K562 (cell line): ENCODE measurements around the gene TMEM14C. TPM values are rescaled to one million over a fixed set of nuclear protein-coding genes. Genes with fewer than 3 reads are reported as not detected.

ENCODE experiments used
- ATF7 ChIP-seq: fragments of 450-650 bp; IDR thresholded peaks from 2 replicates; pipeline ENCODE4 v1.7.1; 2014; ENCODE audit warnings: mild to moderate bottlenecking, moderate library complexity
- CEBPB ChIP-seq: fragments of 450-650 bp; IDR thresholded peaks from 2 replicates; pipeline ENCODE4 v1.6.1; 2016; ENCODE audit warnings: missing genetic modification characterization, missing compliant biosample characterization
- CSDE1 ChIP-seq, 2 experiments: fragments of 450-650 bp; IDR thresholded peaks; 2 replicates each; pipeline ENCODE4 v1.6.1; 2016; ENCODE audit warnings: mild to moderate bottlenecking in 1 of 2
- HDAC3 ChIP-seq: fragments of 450-650 bp; IDR thresholded peaks from 2 replicates; pipeline ENCODE4 v1.6.1; 2018; ENCODE audit warnings: borderline replicate concordance, mild to moderate bottlenecking, moderate library complexity; ENCODE audit not compliant: partially characterized antibody
- PHF20 ChIP-seq: fragments of 450-650 bp; IDR thresholded peaks from 2 replicates; pipeline ENCODE4 v1.6.1; 2018; ENCODE audit not compliant: partially characterized antibody
- PML ChIP-seq: IDR thresholded peaks from 2 replicates; pipeline ENCODE4 v1.6.1; 2012; ENCODE audit warnings: low read length, inconsistent platforms
- PRMT5 ChIP-seq: sonication (generic); formaldehyde crosslinking; IDR thresholded peaks from 2 replicates; pipeline ENCODE4 v1.5.0; 2020; ENCODE audit warnings: missing genetic modification reagents
- RHOXF2B ChIP-seq: fragments of 250-450 bp; sonication (Bioruptor Pico); conservative IDR thresholded peaks from 2 replicates; pipeline ENCODE4 v1.5.1; 2021
- SMARCC2 ChIP-seq: fragments of 450-650 bp; IDR thresholded peaks from 2 replicates; pipeline ENCODE4 v1.6.1; 2017; ENCODE audit warnings: antibody characterized with exemption, moderate library complexity, mild to moderate bottlenecking, low read depth
- SP1 ChIP-seq: sonication (generic); formaldehyde crosslinking; IDR thresholded peaks from 2 replicates; pipeline ENCODE4 v1.8.1; 2022; ENCODE audit warnings: mild to moderate bottlenecking, missing genetic modification reagents
- YY1 ChIP-seq, 3 experiments: IDR thresholded peaks; 2 replicates each; pipeline ENCODE4 v1.6.1; 2011; ENCODE audit warnings: low read length in 2 of 3, mild to moderate bottlenecking in 2 of 3, moderate library complexity in 2 of 3, borderline replicate concordance in 1 of 3, control low read depth in 1 of 3, low read depth in 1 of 3; ENCODE audit not compliant: insufficient read depth in 3 of 3, insufficient replicate concordance in 2 of 3, control insufficient read depth in 1 of 3, insufficient read length in 1 of 3; ENCODE audit errors: extremely low read depth in 1 of 3
- ZNF764 ChIP-seq: fragments of 250-450 bp; sonication (Bioruptor Pico); IDR thresholded peaks from 2 replicates; pipeline ENCODE4 v1.4.0; 2020; ENCODE audit warnings: low read depth, mild to moderate bottlenecking, moderate library complexity
- polyA plus RNA-seq, 8 experiments: library from polyadenylated mRNA; depleted of rRNA in 4 of 8; stranded (reverse) in 5 of 8; unstranded in 3 of 8; fragments of >200 nt; fragmentation: Nextera tagmentation in 2 of 8; fragmentation: Illumina TruSeq in 1 of 8; extraction: Ambion mirVana in 2 of 8; extraction: Trizol in 1 of 8; gene quantifications; 2 replicates each; pipeline versions ENCODE4 v1.2.1 to v1.2.3, GENCODE V29; 2011 to 2014; ENCODE audit warnings: inconsistent platforms in 1 of 8, missing spikeins in 1 of 8
- total RNA-seq, 7 experiments: library from RNA; depleted of rRNA in 6 of 7; stranded (reverse); fragments of >200 nt in 6 of 7; fragmentation: Illumina TruSeq in 2 of 7; extraction: Trizol in 2 of 7; gene quantifications; 2 replicates each; pipeline versions ENCODE4 v1.2.1 to v1.2.3, GENCODE V29; 2011 to 2021; ENCODE audit warnings: low replicate concordance in 1 of 7
- TF ChIP-seq, protein P1 (sequence below), 2 experiments: fragments of 450-650 bp in 1 of 2; IDR thresholded peaks; 2 replicates each; pipeline ENCODE4 v1.6.1; 2011 to 2017; ENCODE audit warnings: low read depth in 2 of 2, antibody characterized with exemption in 1 of 2, borderline replicate concordance in 1 of 2, low read length in 1 of 2, mild to moderate bottlenecking in 1 of 2, mixed read lengths in 1 of 2; ENCODE audit not compliant: control insufficient read depth in 1 of 2
- TF ChIP-seq, protein P2 (sequence below): sonication (generic); formaldehyde crosslinking; IDR thresholded peaks from 2 replicates; pipeline ENCODE4 v1.8.1; 2022; ENCODE audit warnings: missing genetic modification reagents
- TF ChIP-seq, protein P3 (sequence below): fragments of 250-450 bp; sonication (Bioruptor Pico); IDR thresholded peaks from 2 replicates; pipeline ENCODE4 v1.8.0; 2021; ENCODE audit warnings: borderline replicate concordance, mild to moderate bottlenecking, moderate library complexity; ENCODE audit not compliant: poor library complexity, severe bottlenecking
- TF ChIP-seq, protein P4 (sequence below), 2 experiments: fragments of 450-650 bp; IDR thresholded peaks; 2 replicates each; pipeline ENCODE4 v1.6.1; 2018; ENCODE audit warnings: mild to moderate bottlenecking in 2 of 2, low read depth in 1 of 2; ENCODE audit not compliant: partially characterized antibody in 2 of 2
- TF ChIP-seq, protein P5 (sequence below): fragments of 250-450 bp; sonication (Bioruptor Pico); IDR thresholded peaks from 2 replicates; pipeline ENCODE4 v1.5.0; 2021

The TMEM14C gene
- total and polyA plus RNA-seq, 9 of the 15 experiments (the other 6 are each of a cell fraction or from before 2014, with no cell fraction given): 151 to 496 (median 263) TPM

DNA sequence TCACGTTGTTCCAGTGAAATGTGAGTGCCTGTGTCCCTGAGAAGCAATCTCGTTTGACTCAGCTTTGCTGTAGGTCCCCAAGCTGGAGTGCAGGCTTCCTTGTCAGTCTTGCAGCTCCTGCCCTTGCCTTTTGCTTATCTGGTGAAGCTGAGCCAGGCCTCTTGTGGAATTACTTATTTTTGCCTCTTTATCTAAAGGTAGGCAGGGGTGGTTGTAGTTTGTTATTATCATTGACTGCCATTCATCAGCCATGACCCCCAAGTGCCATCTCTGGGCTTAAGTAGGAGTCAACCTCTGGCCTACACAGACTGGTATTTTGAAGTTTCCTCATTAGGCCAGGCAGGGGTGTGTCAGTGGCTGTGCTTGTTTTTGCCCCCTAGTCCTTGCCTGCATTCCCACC lies 26.9 kb downstream of the TMEM14C start (continued):
- TF ChIP-seq, protein P1, sequence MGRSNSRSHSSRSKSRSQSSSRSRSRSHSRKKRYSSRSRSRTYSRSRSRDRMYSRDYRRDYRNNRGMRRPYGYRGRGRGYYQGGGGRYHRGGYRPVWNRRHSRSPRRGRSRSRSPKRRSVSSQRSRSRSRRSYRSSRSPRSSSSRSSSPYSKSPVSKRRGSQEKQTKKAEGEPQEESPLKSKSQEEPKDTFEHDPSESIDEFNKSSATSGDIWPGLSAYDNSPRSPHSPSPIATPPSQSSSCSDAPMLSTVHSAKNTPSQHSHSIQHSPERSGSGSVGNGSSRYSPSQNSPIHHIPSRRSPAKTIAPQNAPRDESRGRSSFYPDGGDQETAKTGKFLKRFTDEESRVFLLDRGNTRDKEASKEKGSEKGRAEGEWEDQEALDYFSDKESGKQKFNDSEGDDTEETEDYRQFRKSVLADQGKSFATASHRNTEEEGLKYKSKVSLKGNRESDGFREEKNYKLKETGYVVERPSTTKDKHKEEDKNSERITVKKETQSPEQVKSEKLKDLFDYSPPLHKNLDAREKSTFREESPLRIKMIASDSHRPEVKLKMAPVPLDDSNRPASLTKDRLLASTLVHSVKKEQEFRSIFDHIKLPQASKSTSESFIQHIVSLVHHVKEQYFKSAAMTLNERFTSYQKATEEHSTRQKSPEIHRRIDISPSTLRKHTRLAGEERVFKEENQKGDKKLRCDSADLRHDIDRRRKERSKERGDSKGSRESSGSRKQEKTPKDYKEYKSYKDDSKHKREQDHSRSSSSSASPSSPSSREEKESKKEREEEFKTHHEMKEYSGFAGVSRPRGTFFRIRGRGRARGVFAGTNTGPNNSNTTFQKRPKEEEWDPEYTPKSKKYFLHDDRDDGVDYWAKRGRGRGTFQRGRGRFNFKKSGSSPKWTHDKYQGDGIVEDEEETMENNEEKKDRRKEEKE (IDR thresholded peaks at IDR 0.05; ENCODE audit: borderline replicate concordance in 1 of 2, control insufficient read depth in 1 of 2, low read depth in 2 of 2, low read length in 1 of 2): 0 out of 4 replicates have a peak, but pooled peaks of 1 of the 2 experiments have one; percentile 59
- TF ChIP-seq, protein P2, sequence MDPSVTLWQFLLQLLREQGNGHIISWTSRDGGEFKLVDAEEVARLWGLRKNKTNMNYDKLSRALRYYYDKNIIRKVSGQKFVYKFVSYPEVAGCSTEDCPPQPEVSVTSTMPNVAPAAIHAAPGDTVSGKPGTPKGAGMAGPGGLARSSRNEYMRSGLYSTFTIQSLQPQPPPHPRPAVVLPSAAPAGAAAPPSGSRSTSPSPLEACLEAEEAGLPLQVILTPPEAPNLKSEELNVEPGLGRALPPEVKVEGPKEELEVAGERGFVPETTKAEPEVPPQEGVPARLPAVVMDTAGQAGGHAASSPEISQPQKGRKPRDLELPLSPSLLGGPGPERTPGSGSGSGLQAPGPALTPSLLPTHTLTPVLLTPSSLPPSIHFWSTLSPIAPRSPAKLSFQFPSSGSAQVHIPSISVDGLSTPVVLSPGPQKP (CRISPR knock-in tag): no peak
- TF ChIP-seq CSDE1 (IDR thresholded peaks at IDR 0.05) (no peak), YY1 (IDR thresholded peaks at IDR 0.05; ENCODE audit: borderline replicate concordance in 1 of 3, control insufficient read depth in 1 of 3, extremely low read depth in 1 of 3, insufficient read depth in 3 of 3, insufficient read length in 1 of 3, insufficient replicate concordance in 2 of 3, low read depth in 1 of 3, low read length in 2 of 3) (peak in 1 of 3 experiments; percentile 27), PML (peak; percentile 84; the same call in 1 of the 2 replicates), PHF20 (no peak), ATF7 (no peak), SP1 (peak; percentile 13; the same call in 1 of the 2 replicates), RHOXF2B (CRISPR knock-in tag) (no peak), SMARCC2 (no peak; the same call in 1 of the 2 replicates), CEBPB (tag) (no peak), HDAC3 (no peak), ZNF764 (no peak), PRMT5 (CRISPR knock-in tag) (no peak)
- TF ChIP-seq, protein P3, sequence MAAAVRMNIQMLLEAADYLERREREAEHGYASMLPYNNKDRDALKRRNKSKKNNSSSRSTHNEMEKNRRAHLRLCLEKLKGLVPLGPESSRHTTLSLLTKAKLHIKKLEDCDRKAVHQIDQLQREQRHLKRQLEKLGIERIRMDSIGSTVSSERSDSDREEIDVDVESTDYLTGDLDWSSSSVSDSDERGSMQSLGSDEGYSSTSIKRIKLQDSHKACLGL (CRISPR knock-in tag): no peak
- TF ChIP-seq, protein P4, sequence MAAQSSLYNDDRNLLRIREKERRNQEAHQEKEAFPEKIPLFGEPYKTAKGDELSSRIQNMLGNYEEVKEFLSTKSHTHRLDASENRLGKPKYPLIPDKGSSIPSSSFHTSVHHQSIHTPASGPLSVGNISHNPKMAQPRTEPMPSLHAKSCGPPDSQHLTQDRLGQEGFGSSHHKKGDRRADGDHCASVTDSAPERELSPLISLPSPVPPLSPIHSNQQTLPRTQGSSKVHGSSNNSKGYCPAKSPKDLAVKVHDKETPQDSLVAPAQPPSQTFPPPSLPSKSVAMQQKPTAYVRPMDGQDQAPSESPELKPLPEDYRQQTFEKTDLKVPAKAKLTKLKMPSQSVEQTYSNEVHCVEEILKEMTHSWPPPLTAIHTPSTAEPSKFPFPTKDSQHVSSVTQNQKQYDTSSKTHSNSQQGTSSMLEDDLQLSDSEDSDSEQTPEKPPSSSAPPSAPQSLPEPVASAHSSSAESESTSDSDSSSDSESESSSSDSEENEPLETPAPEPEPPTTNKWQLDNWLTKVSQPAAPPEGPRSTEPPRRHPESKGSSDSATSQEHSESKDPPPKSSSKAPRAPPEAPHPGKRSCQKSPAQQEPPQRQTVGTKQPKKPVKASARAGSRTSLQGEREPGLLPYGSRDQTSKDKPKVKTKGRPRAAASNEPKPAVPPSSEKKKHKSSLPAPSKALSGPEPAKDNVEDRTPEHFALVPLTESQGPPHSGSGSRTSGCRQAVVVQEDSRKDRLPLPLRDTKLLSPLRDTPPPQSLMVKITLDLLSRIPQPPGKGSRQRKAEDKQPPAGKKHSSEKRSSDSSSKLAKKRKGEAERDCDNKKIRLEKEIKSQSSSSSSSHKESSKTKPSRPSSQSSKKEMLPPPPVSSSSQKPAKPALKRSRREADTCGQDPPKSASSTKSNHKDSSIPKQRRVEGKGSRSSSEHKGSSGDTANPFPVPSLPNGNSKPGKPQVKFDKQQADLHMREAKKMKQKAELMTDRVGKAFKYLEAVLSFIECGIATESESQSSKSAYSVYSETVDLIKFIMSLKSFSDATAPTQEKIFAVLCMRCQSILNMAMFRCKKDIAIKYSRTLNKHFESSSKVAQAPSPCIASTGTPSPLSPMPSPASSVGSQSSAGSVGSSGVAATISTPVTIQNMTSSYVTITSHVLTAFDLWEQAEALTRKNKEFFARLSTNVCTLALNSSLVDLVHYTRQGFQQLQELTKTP (IDR thresholded peaks at IDR 0.05; ENCODE audit: low read depth in 1 of 2, partially characterized antibody in 2 of 2): peak in 1 of 2 experiments; percentile 19
- TF ChIP-seq, protein P5, sequence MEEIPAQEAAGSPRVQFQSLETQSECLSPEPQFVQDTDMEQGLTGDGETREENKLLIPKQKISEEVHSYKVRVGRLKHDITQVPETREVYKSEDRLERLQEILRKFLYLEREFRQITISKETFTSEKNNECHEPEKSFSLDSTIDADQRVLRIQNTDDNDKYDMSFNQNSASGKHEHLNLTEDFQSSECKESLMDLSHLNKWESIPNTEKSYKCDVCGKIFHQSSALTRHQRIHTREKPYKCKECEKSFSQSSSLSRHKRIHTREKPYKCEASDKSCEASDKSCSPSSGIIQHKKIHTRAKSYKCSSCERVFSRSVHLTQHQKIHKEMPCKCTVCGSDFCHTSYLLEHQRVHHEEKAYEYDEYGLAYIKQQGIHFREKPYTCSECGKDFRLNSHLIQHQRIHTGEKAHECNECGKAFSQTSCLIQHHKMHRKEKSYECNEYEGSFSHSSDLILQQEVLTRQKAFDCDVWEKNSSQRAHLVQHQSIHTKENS (CRISPR knock-in tag): no peak
